Muscle layer of duodenum (tissue), 2 donors: Measurements from ENCODE around the gene MYL5.
"Not testable (repeated sequence)": the region's sequence is repeated elsewhere in the genome, so short reads cannot be mapped to it uniquely, and the experiment has no call there.

Experiments
- H3K27ac ChIP-seq: one replicate; pipeline ENCODE4 v1.7.0; 2013; ENCODE audit warnings: mild to moderate bottlenecking, low read length
- H3K27me3 ChIP-seq: one replicate; pipeline ENCODE4 v1.7.0; 2013; ENCODE audit warnings: low read depth, mild to moderate bottlenecking, control low read depth, low read length
- H3K36me3 ChIP-seq, 2 donors: one replicate each; pipeline ENCODE4 v1.7.0; 2013; ENCODE audit warnings: low read length in 2 of 2, control low read depth in 1 of 2, mild to moderate bottlenecking in 1 of 2; ENCODE audit not compliant: insufficient read depth in 2 of 2, control insufficient read depth in 1 of 2
- H3K4me1 ChIP-seq, 2 donors: one replicate each; pipeline ENCODE4 v1.7.0; 2013; ENCODE audit warnings: low read length in 2 of 2, mild to moderate bottlenecking in 2 of 2, control low read depth in 1 of 2, moderate library complexity in 1 of 2; ENCODE audit not compliant: insufficient read depth in 2 of 2, control insufficient read depth in 1 of 2
- H3K4me3 ChIP-seq, 2 donors: one replicate each; pipeline ENCODE4 v1.7.0; 2013; ENCODE audit warnings: low read length in 2 of 2, low read depth in 1 of 2, mild to moderate bottlenecking in 1 of 2
- H3K9me3 ChIP-seq, 2 donors: one replicate each; pipeline ENCODE4 v1.7.0; 2013; ENCODE audit warnings: low read length in 2 of 2, control low read depth in 1 of 2, mild to moderate bottlenecking in 1 of 2; ENCODE audit not compliant: control insufficient read depth in 1 of 2
- donor health status: healthy.

MYL5 gene

DNA sequence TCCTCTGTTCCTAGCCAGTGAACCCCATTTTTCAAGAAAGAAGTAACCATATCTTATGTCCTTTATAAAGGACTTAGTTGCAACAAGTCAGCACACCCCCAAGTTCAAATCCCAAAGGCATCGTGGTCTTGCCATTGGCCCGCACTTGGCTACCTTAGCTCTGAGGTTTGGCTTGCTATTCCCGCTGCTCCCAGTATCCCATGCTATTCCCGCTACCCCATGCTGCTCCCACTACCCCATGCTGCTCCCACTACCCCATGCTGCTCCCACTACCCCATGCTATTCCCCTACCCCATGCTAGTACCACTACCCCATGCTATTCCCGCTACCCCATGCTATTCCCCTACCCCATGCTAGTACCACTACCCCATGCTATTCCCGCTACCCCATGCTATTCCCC is 6.1 kb upstream of the MYL5 start:
- not testable (repeated sequence) for H3K27ac ChIP-seq, H3K27me3 ChIP-seq, H3K9me3 ChIP-seq, H3K4me3 ChIP-seq
- H3K4me1 ChIP-seq = peaks cover 2 to 12% of the 10 kb centered on the region in 2 donors
- peaks cover 15 to 19% of the 10 kb centered on the region in 2 donors for H3K36me3 ChIP-seq

DNA sequence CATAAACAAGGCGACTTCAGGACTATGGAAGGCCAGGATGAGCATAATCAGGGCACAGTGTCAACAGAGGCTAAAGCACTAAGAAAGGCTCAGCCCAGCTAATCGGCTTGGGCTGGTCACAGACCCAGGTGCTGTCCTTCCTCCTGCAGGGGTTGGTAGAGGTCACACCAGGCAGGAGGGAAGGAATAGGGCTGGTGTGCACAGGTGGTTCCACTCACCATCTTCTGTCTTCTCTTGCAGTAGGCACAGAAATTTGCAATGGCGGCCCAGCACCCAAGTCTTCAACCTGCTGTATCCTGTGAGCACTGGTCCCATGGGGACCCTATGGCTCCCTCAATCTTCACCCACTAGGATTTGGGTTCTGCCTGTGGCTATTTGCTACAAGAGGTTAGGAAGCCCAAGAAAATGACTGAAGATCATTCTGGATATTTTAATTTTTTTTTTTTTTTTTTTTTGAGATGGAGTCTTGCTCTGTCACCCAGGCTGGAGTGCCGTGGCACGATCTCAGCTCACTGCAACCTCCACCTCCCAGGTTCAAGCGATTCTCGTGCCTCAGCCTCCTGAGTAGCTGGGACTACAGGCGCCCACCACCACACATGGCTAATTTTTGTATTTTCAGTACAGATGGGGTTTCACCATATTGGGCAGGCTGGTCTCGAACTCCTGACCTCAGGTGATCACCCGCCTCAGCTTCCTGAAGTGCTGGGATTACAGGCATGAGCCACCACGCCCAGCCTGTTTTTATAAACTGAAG is 4.4 kb upstream of the MYL5 start:
- not testable (repeated sequence) for H3K4me3 ChIP-seq, H3K9me3 ChIP-seq, H3K27me3 ChIP-seq, H3K27ac ChIP-seq
- Histone ChIP-seq H3K36me3 (peaks cover 15 to 19% of the 10 kb centered on the region in 2 donors), H3K4me1 (peaks cover 6 to 12% of the 10 kb centered on the region in 2 donors)

DNA sequence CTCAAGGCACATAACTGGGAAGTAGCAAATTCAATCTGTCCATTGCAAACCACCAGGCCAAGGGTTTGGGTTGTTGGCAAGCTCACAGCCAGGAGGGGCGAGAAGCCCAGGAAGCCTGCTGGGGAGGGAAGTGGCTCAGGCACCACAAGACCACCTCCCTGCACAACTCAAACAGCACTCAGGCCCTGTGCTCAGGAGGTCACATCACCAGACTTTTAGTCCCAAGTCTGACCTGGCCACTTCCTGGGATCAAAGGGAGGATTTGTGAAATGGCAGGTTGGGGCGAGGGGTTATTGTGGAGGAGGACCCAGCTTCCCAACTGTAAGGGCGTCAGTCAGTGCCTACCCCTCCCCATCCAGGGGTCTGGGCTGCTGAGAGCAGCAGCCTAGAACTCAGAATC is 2.6 kb upstream of the MYL5 start:
- peaks cover 15 to 19% of the 10 kb centered on the region in 2 donors for H3K36me3 ChIP-seq
- no peaks in the 10 kb centered on the region for H3K9me3 ChIP-seq
- peaks cover 12 to 22% of the 10 kb centered on the region in 2 donors for H3K4me1 ChIP-seq
- no peak overlapping the region for H3K27ac ChIP-seq
- no peak overlapping the region for H3K4me3 ChIP-seq
- no peaks in the 10 kb centered on the region for H3K27me3 ChIP-seq

DNA sequence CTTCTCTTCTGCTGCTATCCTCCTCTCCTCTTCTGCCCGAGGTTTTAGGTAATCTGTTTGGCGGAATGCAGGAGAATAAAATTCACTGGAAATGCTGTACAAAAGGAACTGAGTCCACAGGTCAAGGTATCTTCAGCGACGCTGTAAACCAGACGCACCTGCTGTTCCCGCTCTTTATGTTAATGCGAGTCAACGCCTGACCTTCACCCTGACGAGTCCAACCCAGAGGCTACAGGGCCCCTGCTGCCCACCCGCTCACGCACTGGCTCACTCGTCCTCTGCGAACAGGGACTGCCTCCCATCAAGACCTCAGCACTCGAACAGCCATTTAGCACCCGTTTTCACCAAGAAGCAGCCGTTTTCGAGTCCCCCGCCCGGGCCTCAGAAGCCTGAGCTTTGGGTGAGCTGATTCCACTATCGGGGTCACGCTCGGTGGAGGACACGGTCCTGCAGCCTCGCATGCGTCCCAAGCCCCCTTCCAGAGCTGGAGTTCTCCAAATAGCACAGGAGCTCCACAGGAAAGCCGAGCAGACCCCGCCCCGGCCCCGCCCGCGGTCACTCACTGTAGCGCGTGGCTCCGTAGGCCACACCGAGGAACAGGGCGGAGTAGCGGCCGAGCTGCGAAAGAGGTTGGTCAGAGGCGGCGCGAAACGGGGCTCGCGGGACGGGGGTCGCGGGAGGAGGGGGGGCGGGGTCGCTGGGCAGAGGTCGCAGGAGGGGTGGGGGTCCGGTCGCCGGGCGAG is 822 bp upstream of the MYL5 start:
- Histone ChIP-seq H3K4me1 (peaks cover 12 to 22% of the 10 kb centered on the region in 2 donors), H3K27me3 (no peaks in the 10 kb centered on the region), H3K36me3 (peaks cover 15 to 19% of the 10 kb centered on the region in 2 donors), H3K4me3 (peak overlapping the region; percentile 77 to 95), H3K27ac (peak overlapping the region; percentile 39), H3K9me3 (no peaks in the 10 kb centered on the region)

DNA sequence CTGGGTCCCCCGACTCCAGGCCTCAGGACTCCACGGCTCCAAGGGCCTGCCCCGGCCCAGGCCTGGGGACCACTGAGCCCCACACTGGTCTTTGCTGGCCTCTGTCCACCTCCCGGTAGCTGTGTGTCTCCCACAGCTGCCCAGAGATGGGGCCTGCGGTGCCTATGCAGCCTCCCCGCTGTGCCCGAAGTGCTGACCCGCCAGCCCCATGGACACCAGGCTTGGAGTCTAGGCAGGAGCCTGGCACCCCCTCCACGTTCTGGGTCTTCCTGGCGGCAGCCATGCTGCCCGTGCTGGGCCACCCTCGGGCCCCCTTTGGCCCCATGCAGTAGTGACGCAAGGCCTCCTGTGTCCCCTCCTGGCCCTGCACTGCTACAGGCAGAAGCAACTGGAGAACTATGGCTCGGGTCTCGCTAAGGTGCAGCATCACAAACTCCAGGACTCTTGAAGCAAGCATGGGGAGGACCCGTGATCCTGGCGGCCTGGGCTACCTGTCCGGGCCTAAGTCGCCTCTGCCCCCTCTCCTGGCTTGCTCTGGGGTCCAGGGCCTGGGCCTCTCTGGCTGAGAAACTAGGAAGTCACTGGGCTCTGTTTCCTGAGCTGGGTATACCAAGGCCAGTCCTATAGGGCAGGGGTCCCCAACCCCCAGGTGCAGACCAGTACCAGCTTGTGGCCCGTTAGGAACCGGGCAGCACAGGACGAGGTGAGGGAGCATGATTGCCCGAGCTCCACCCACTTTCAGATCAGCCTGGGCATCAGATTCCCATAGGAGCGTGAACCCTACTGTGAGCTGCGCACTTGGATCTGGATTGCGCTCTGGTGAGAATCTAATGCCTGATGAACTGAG is 917 bp downstream of the MYL5 start:
- H3K9me3 ChIP-seq = no peaks in the 10 kb centered on the region
- H3K36me3 ChIP-seq = peaks cover 15 to 19% of the 10 kb centered on the region in 2 donors
- no peaks in the 10 kb centered on the region for H3K27me3 ChIP-seq
- H3K27ac ChIP-seq = peak overlapping the region; percentile 90
- H3K4me3 ChIP-seq = peak overlapping the region; percentile 74 to 95
- H3K4me1 ChIP-seq = peaks cover 12 to 22% of the 10 kb centered on the region in 2 donors

DNA sequence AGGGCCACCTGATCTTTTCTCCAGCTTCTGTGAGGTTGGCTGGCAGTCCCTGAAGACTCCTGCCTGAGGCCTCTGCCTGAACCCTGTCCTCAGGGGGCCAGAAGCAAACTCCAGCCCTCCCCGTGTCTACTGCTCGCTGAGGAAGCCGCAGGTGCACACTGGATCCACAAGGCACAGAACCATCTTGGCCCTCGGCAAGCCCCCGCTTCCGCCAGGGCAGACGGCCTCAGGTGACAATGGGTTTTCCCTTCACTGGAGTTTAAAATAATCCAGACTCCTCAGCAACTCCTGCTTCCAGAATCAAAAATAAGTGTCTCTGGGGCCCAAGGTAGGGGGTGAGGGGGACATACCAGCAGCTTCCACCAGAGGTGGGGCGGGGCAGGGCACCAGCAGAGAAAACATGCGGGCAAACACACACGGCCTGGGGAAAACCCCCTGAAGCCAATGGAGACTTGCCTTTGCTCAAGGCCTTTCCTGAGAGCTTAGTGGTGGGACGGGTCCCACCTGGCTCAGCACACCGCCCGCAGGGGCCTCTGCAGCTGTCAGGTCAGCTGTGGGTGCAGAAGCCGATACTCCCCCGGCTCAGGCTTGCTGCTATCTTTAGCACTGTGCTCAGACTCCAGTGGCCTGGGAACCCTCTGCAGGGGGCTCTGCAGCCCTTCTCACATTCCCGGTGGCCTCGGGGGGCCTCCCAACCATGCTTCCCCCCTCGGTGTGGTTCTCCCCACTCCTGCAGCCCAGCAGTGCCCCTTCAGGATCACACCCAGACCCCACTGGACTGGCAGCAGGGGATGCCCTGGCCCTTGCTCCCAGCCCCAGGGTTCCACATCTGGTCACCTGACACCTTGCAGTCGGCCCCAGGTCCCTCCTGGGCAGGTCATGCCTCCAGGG is 1.9 kb downstream of the MYL5 start:
- H3K4me1 ChIP-seq = peaks cover 12 to 32% of the 10 kb centered on the region in 2 donors
- H3K9me3 ChIP-seq = no peaks in the 10 kb centered on the region
- H3K36me3 ChIP-seq = peaks cover 10 to 16% of the 10 kb centered on the region in 2 donors
- no peaks in the 10 kb centered on the region for H3K27me3 ChIP-seq
- H3K4me3 ChIP-seq = no peak overlapping the region
- H3K27ac ChIP-seq = no peak overlapping the region

DNA sequence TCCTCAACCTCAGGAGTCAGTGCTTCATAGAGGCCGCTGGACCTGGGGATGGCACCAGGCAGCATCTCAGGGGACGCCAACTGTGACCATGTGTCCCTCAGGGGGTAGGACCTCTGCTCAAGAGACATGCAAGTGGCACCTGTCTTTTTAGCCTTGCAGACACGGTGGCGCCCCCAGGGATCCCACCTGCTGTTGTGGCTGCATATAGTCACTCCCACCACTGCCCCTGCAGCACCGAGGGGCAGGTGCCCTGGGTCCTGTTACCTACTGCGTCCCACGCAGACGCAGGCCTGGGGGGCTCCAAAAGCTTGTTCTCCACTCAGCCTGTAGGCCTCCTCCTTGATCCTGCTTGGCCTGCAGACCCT is 2.5 kb downstream of the MYL5 start:
- Histone ChIP-seq H3K27me3 (no peaks in the 10 kb centered on the region), H3K36me3 (peaks cover 5 to 9% of the 10 kb centered on the region in 2 donors), H3K27ac (no peak overlapping the region), H3K9me3 (no peaks in the 10 kb centered on the region), H3K4me3 (no peak overlapping the region), H3K4me1 (peaks cover 12 to 33% of the 10 kb centered on the region in 2 donors)

DNA sequence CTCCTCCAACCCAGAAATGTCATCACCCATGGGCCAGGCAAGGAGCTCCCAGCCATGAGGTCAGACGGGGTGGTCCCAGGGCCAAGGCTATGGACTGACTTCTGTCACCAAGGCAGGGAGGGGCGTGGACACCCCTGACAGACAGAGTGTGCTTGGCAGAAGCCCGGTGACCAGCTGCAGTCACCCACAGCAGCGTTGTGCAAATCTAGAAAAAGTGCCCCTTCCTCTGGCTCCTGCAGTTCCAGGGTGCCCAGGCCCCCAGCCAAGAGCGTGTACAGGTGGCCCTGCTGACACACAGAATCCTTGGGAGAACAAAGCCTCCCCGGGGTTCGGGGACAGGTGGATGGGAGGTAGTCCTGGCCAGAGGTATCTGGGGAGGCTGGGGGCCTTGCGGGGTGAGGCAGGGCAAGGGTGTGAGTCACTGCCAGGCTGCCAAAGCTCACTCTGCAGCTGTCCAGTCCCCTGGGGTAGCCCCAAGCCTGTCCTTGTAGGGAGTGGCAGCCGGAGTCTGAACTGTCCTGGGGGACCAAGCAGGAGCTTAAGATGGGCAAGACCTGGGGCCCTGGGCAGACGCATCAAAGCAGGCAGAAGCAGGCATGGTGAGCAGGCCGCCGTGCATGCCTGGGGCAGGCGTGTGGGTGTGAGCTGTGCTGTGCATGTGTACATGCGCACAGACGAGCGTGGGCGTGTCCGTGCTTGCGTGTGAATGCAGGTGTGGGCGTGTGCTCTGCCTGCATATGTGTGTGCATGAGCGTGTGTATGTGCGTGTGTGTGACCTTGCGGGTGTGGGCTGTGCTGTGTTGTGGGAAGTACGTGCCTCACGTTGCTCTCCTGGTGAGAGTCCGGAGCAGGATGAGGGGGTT is 3.3 kb downstream of the MYL5 start:
- no peak overlapping the region for H3K4me3 ChIP-seq

DNA sequence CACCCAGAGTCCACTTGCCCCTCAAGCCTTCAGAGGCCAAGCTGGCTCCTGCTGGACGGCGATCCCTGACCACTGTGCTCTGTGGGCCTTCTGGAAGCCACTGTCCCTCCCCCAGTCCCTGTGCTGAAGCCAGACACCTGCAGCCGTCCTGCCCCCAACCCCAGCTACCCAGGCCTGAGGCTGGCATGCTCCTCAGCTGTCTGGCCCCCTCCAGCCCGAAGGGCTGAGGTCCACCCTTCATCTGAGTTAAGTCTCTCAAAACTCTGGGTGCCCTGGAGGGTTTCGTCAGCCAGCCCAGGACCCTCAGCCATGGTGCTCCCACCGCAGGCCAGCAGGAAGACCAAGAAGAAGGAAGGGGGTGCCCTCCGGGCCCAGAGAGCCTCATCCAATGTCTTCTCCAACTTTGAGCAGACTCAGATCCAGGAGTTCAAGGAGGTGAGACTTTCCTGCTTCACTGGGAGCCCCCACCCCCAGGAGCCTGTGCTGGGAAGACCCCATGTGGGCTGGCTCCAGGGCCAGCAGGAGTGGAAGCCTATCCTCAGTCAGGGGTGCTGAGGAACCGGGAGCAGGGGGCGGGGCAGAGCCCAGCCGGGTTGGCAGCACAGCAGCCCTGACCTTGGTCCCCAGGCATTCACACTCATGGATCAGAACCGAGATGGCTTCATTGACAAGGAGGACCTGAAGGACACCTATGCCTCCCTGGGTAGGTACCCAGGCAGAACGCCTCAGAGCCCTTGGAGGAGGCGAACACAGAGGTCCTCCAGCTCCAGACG is 4.2 kb downstream of the MYL5 start:
- Histone ChIP-seq H3K9me3 (no peaks in the 10 kb centered on the region), H3K4me3 (no peak overlapping the region), H3K27ac (no peak overlapping the region), H3K27me3 (no peaks in the 10 kb centered on the region), H3K36me3 (no peaks in the 10 kb centered on the region), H3K4me1 (peaks cover 7 to 30% of the 10 kb centered on the region in 2 donors)

More for the DNA sequence above, 3.3 kb downstream of the MYL5 start:
- Histone ChIP-seq H3K4me1 (peaks cover 12 to 33% of the 10 kb centered on the region in 2 donors), H3K27ac (no peak overlapping the region), H3K36me3 (peaks cover 0 to 1% of the 10 kb centered on the region in 2 donors), H3K27me3 (no peaks in the 10 kb centered on the region), H3K9me3 (no peaks in the 10 kb centered on the region)
